DMS 273 treated with DMSO at 0.1 percent for 48 hours (cell line): ENCODE results near the gene NHERF2.

Experiments
- DNase-seq: peaks from one replicate; lab custom pipeline; 2025; lab: John Stamatoyannopoulos, UW

Gene NHERF2

DNA sequence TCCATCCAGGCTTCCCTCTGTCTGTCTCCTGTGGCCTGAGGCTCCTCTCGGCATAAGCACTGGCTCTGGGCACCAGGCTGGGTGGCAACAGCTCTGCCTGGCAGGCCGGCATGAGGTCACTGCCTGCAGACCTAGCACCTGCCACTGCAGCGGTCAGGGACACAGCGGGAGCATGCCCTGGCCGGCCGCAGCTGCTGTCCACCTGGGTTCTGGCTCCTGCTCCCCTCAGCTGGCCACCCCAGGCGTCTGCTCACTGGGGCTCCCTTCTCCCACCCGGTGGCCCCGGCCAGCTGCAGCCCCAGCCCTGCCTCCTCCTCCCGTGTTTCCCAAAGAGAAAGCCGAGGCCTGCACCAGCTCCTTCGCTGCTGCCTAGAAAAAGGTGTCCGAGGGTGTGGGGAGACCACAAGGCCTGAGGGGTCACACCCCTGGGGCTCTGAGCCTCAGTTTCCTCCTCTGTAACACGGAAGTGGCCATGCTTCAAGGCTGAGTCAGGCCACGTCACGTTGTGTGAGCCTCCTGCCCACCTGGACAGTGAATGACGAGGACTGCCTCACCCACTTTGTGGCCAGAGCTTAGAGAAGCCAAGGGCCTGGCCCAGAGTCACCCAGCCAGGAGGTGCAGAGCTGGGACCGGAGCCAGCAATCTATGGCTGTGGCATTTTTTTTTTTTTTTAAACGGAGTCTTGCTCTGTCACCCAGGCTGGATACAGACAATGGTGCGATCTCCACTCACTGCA is 14.3 kb downstream of the NHERF2 start:
- DNase-seq = no peak

DNA sequence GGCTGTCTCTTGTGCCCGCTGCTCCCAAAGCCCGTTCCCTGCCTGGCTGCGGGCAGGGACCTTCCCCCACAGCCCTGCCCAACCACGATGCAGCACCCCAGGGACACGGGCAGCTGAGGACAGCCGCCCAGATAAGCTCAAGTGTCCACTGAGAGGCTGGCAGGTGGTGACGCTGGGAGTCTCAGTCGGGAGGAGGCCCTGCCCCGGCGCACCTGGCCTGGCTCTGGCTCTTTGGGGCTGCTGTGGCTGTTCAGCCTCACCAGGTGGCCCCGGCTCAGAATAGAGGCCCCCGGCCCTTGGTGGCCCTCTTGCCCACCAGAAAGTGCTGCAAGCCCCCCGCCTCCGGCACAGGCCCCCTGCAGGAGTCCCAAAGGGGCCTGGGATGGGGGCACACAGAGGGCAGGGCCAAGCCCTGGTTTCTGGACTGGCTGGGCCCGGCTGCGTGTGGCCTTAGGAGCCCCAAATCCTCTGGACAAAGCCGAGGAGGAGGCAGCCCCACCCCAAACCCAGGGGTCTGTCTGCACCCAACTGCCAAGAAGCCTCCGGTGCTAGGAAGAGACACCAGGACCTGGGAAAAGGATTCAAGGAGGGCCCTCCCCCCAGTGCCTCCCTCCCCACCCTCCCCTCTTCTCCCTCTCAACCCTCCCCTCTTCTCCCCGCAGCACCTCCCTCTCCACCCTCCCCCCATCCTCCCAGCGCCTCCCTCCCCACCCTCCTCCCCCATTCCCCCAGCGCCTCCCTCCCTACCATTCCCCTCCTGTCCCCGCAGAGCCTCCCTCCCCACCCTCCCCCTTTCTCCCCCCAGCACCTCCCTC is 15.7 kb downstream of the NHERF2 start:
- no peak for DNase-seq

DNA sequence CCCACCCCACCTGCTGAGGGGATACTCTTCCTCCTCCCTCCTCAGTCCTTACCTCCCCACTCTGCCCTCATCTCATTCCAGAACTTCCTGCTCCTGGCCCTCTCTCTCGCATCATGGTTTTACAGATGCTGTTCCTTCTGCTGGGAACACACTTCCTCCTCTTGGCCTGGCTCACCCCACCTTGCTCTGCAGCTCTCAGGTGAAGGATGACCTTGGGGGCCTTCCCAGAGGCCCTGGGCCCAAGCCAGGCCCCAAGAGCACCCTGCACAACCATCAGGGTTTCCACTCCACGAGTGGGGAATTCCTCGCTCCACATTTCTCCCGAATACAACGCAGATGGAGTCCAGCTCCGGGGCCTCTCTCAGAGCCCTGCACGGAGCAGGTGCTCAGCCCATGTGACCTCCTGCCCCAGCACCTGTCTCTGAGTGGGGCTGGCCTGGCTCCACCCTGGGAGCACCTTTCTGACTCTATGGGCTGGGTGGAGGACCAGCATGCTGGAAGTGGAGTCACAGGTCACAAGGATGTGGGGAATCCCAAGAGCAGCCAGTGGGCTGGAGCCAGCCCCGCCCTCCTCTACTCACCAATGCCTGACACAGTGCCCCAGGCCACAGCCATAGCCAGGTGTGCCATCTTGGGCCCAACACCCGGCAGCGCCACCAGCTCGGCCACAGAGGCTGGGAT is 16.4 kb downstream of the NHERF2 start:
- DNase-seq = no peak

DNA sequence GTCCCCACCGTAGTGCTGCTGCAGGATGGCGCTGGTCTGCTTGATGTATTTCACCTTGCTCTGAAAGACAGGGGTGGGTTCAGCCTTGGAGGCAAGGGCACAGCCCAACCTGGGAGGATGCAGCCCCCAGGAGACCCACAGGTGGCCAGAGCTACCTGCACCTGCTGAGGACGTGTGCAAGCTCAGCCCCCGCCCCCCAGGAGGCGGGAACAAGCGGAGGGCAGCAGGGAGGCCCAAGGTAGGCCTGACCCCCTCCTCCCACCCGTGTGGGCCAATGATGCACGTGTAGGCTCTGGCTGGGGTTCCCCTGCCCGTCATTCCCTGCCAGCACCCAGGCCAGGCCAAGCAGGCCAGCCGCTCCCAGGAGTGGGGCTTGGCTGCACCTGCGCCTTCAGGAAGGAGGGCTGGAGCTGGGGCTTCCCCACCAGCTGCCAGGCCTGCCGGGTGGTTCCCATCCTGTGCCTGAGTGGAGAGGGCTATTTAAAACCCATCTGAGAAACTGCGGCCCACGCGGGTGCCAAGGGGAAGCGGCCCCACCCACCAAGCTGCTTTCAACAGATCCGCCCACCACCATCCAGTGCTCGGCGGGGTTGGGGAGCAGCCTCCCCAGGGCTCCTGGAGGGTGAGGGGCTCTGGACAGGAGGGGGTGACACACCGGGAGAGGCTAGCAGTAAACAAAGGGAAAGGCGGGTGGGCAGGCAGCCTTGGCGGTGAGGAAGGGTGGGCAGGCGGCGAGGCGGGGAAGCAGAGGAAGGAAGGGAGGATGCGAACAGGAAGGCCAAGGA is 17.2 kb downstream of the NHERF2 start:
- DNase-seq = no peak

DNA sequence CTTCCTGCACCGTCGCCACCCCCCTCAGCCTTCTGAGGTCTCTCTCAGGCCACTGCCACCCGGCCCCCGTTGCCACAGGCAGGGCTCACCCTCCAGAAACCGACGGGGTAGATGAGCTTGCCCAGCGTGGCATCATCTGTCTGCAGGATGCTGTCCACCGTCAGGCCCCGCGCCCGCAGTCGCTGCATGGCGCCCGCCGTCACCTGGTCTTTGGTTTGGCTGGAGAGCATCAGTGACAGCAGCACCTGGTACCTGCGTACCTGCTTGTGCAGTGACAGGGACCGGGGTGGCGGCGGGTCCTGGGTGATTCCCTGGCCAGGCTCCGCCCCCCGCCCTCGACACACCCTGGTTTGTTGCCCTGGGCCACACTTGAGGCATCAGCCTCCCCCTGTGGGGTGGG is 17.8 kb downstream of the NHERF2 start:
- no peak for DNase-seq

DNA sequence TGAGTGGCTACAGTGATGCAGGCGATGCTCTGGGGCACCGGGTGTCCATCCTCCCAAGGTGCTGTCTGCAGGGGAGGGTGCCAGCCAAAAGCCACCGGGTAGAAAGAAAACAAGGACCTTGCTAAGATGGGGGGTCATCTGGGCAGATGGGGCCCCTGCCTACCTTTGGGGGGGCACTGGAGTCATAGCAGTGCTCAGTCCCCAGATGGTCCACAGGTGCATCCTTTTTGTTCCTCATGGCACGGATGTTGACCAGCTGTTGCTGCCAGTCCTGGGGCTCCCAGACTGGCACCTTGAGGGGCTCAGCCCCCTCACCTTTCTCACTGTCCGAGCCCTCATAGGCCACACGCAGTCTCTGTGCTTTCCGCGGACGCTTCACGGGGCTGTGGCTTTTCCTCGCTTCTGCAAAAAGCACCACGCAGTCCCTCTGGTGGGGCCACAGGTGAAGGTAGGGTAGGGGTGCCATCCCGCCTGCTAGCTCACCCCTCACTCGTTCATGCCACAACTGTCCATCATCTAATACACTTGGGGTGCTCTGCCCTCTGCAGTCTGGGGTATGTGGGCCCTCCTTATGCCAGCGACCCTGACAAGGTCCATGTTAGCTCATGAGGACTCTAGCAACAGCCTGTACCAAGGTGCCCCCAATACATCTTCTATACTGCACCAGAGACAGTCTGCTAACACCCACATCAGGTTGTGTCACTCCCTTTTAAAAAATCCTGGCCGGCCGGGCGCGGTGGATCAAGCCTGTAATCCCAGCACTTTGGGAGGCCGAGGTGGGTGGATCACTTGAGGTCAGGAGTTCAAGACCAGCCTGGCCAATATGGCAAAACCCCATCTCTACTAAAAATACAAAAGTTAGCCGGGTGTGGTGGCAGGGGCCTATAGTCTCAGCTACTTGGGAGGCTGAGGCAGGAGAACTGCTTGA is 19.5 kb downstream of the NHERF2 start:
- DNase-seq = no peak

DNA sequence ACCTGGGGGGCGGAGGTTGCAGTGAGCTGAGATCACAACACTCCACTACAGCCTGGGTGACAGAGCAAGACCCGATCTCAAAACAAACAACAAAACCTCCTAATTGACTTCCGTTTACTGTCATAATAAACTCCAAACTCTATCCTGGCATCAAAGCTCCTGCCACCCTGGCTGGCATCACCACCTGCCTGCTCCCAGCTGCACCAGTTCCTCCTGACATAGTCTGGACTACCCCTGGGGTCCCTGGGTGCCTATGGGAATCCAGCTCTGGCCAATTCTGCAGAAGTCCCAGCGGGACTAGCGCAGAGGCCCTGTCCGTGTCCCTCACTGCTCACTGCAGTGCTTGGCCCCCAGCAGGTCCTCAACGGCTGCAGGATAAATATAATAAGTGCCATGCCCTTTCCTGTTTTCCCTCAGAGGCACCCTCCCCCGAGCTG is 20.2 kb downstream of the NHERF2 start:
- DNase-seq = no peak

DNA sequence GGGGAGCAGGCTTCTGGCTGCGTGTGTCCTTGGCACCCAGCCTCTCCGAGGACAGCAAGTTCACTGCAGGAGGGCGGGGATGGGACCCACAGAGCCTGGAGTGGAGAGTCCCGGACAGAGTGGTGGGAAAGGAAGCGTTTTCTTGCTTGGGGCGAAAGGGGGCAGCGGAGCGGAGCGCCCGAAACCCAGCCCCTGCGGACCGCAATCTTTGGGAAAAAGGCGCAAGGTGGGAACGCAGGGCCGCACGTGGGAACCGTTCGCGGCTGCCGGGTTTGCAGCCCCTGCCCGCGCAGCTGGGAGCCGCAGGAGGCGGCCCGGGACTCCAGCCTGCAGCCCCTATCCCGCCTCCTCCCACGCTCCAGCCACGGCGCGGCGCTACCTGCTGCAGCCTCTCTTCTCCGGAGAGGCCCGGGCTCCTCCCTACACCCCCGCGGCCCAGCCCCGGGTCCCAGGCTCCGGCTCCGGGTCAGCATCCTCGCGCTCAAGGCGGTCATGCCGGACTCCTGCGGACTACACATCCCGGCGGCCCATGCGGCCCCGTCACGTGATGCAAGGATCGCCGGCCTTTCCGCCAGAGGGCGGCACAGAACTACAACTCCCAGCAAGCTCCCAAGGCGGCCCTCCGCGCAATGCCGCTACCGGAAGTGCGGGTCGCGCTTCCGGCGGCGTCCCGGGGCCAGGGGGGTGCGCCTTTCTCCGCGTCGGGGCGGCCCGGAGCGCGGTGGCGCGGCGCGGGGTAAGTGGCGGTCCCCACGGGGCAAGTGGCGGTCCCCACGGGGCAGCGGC is 20.8 kb downstream of the NHERF2 start, which contains the start of the genes NTHL1 and TSC2:
Gene NTHL1, minus strand, starts transcription at position 505 of the 786 bp plus-strand sequence. Its CDS starts 11 bp downstream, at position 494.
Gene TSC2, plus strand, starts transcription at position 656 of the 786 bp plus-strand sequence. CDS start 631 bp downstream, outside the sequence.
- DNase-seq = peak; percentile 90

DNA sequence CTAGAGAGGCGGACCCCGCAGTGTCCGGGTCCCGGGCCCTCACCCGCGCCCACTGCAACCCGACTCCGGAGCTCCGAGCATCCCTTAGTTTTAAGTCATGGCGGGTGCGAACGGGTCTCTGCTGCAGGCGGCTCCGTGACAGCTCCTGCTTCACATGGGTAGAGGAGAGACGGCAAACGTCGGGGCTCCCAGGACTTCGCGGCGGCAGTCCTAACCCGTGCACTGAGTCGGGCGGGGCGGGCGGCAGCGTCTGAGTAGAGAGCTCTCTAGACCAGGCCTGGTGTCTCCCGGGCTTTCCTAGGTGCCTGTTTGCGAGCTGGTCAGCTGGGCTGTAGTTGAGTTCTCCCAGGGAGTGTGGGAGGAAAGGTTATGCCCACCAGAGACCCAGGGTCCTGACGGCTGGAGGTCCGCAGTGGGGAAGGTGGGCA is 21.4 kb downstream of the NHERF2 start:
- no peak for DNase-seq

DNA sequence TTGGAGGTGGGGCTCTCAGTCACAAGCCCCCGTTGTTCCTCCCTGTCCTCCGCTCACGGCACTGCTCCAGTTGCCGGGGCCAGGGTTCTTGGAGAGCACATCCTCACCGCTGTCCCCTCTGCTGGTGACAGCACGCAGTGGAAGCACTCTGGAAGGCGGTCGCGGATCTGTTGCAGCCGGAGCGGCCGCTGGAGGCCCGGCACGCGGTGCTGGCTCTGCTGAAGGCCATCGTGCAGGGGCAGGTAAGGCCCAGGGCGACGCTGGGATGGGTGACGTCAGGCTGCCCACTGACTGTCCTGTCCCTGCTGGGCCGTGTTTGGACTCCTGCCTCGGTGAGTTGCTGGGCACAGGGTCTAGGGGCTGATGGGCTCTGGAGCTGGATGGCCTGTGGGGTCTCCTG is 26.5 kb downstream of the NHERF2 start:
- DNase-seq = no peak

DNA sequence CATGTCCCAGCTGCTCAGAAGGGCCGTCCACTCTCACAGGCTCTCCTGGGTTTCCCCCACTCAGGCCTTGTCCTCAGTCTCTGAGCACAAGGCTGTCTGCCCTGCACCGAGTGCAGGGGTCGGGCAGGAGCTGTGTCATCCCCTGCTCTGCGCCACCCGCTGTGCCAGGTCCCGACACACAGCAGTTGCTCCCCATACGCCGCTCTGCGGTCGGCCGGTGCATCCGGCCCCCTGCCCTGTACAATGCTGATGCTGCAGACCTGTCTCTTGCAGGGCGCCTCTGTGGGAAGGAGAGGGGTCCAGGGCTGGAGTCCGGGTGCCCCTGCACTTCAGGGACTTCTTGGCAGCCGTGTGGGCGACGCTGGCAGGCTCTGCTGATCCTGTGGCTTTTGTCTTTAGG is 27.2 kb downstream of the NHERF2 start:
- DNase-seq = no peak

DNA sequence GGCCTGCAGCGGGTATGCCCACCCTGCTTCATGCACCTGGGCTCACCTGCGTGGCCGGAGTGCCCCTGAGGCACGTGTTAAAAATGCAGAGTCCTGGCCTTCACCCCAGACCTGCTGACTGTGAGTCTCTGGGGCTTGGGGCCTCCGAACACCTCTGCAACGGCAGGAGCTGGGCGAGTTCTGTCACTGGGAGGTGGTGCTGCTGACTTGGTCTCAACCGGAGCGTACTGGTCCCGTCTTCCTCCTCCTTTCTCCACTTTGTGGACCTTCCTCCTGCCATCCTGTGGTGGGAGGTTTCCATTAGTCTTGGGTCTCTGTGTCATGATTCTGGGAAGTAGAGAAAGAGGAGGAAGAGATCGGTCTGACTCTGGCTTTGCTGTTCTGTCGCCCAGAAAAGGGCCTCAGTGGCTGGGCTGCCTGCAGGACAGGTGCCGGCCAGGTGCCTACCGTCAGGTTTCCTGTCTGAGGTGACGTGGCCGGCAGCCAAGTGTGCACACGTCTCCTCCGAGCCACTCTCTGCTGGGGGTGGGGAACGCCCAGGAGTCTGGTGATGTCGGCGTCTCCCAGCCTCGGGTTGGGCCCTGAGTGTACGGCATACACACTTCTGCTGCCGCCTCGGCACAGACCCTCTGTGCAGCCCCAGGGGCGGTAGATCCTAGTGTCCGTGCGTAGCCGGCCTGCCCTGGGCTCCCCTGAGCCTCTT is 28.0 kb downstream of the NHERF2 start:
- DNase-seq = no peak

DNA sequence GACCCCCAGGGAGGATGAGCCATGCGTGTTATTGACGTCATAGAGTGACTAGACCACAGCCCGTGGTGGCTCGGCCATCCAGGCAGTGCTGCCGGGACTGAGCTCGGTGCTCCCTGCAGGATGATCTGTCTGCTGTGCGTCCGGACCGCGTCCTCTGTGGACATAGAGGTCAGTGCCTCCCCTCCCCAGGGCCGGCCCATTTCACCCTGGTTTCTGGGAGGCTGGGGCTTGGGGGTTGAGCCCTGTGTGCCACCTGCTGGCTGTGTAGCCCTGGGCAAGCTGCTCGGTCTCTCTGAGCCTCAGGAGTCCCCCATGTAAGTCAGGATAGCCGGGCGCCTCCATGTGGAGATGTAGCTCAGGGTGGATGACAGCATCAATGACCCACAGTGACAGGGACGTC is 29.4 kb downstream of the NHERF2 start:
- no peak for DNase-seq

DNA sequence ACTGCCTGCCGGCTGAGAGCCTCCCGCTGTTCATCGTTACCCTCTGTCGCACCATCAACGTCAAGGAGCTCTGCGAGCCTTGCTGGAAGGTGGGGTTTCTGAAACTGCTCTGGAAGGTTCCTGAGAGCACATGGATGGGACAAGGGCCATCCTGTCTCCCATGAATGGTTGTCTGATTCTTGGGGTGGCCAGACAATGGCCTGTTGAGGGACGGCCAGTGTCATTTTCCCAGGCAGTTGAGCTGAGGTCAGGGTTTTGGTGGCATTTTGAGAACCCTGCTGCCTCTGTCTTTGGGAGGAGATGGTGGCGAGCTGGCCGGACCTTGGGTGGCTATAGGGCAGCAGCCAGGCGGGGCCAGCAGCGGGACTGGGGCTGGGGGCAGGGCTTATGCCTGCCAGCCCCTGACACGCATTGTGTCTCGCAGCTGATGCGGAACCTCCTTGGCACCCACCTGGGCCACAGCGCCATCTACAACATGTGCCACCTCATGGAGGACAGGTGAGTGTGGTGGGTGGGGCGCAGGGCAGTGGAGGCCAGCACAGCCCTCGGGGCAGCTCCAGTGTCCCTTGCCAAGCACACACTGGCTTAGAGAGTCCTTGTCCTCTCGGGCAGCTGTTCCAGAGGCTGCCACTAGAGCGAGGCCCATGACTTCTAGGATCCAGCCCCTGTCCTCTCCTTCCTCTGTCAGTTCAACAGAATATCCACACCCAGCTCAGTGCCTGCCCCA is 30.1 kb downstream of the NHERF2 start:
- DNase-seq = no peak

DNA sequence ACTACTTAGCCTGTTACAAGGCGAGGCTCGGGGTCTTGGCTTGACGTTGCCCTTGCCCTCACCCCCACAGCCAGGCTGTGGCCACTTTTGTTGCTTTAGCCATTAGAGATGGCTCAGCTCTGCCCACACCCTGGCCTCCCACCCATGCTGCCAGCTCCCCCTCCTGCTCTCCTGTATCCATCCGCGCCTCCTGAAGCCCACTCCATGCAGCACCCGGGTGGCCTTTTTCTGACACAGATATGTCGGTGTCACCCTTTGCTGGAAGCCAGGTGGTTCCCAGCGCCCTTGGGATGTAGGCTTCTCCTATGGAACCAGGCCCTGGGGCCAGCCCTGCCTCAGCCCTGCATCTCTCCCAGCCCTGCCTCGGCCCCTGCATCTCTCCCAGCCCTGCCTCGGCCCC is 30.7 kb downstream of the NHERF2 start:
- DNase-seq = no peak

DNA sequence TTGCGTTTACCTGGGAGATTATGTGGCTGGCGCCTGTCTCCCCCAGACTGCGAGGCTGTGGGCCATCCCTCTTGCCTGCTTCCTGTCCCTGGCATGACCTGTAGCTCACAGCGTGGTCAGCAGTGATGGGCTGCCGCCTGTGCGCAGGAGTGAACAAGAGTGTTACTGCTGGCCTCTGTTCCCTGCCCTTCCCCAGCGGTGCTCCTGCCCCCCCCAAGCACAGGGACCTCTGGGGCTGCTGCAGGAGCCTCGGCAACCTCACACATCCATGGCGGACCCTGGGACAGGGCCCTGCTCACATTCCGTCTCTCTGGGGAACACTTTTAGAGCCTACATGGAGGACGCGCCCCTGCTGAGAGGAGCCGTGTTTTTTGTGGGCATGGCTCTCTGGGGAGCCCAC is 31.7 kb downstream of the NHERF2 start:
- DNase-seq = no peak

DNA sequence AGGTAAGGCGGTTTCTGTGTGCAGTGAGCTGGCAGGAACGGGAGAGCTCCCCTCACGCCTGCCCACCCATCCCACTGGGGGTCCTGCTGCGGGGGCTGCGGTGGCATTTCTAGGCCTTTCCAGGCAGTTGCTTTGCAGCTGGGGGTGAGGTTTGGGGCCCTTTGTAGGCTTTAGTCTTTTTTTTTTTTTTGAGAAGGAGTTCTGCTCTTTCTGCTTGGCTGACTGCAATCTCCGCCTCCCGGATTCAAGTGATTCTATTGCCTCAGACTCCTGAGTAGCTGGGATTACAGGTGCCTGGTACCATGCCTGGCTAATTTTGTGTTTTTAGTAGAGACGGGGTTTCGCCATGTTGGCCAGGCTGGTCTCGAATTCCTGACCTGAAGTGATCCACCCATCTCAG is 32.2 kb downstream of the NHERF2 start:
- no peak for DNase-seq

DNA sequence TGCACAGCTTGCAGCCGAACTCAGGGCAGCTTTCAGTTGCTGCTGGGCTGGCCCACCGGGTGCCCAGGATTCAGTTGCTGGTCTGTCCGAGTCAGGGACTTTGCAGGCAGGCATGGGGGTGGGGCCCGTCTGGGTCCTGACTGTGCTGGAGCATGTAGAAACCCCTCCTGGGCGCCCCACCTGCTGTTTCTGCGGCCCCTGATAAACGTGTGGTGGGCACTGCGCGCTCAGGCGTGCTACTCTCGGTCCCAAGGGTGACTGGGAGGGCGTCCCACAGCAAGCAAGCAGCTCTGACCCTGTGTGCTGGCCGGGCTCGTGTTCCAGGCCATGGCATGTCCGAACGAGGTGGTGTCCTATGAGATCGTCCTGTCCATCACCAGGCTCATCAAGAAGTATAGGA is 33.6 kb downstream of the NHERF2 start:
- no peak for DNase-seq

DNA sequence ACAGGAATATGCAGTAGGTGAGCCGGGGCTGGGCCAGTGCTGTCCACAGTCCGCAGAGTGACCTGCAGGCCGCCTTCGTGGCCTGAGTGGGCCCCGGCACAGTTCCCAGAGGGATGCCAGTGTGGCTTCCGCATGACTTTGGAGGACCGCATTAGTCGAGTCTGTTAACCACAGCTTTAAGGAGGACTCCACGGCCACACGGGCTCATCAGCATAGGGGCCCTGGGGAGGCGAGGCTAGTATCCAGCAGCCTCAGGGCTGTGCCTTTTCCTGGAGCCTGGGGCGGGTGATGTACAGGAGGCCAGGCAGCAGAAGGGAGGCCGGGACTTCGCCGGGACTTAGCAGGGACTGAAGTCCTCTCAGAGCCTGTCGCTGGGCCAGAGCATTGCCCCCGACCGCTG is 34.3 kb downstream of the NHERF2 start:
- no peak for DNase-seq
